GM21529 (cell line): Measurements from ENCODE around the gene RECK.
"Not testable (repeated sequence)": the region's sequence is repeated elsewhere in the genome, so short reads cannot be mapped to it uniquely, and the experiment has no call there.

ENCODE experiments used
- ATAC-seq: cut with Tn5 transposase; IDR thresholded peaks from one replicate; pipeline ENCODE4 v1.9.1; 2021; ENCODE audit not compliant: unreplicated experiment

Gene RECK

GRCh38 chr9:36063804-36064447 lies 27.2 kb downstream of the RECK start:
- no peak for ATAC-seq

GRCh38 chr9:36064448-36065037 lies 27.8 kb downstream of the RECK start:
- no peak for ATAC-seq

GRCh38 chr9:36074055-36074454 lies 37.3 kb downstream of the RECK start:
- no peak for ATAC-seq

- no peak for ATAC-seq
Observed at GRCh38 chr9:36074870-36075532, 38.3 kb downstream of the RECK start.

- ATAC-seq, result no peak
Observed at GRCh38 chr9:36078051-36078450, 41.3 kb downstream of the RECK start.

- no peak for ATAC-seq
Observed at GRCh38 chr9:36080519-36080918, 43.8 kb downstream of the RECK start.

- no peak for ATAC-seq
Observed at GRCh38 chr9:36082931-36083330, 46.2 kb downstream of the RECK start.

GRCh38 chr9:36086442-36086841 lies 49.7 kb downstream of the RECK start:
- ATAC-seq, result no peak

- ATAC-seq, result not testable (repeated sequence)
Observed at GRCh38 chr9:36087054-36087453, 50.3 kb downstream of the RECK start.

- no peak for ATAC-seq
Observed at GRCh38 chr9:36088020-36088419, 51.3 kb downstream of the RECK start.

GRCh38 chr9:36091026-36091953 lies 54.6 kb downstream of the RECK start:
- no peak for ATAC-seq

- no peak for ATAC-seq
Observed at GRCh38 chr9:36092014-36092413, 55.3 kb downstream of the RECK start.

- ATAC-seq, result peak; percentile 94
Observed at GRCh38 chr9:36092509-36093215, 55.9 kb downstream of the RECK start.

GRCh38 chr9:36093384-36093783 lies 56.7 kb downstream of the RECK start:
- ATAC-seq, result no peak

- ATAC-seq, result no peak
Observed at GRCh38 chr9:36099718-36100117, 63.0 kb downstream of the RECK start.

GRCh38 chr9:36100532-36100931 lies 63.8 kb downstream of the RECK start:
- no peak for ATAC-seq

GRCh38 chr9:36101916-36102741 lies 65.4 kb downstream of the RECK start:
- no peak for ATAC-seq

GRCh38 chr9:36102742-36103495 lies 66.2 kb downstream of the RECK start:
- no peak for ATAC-seq

- no peak for ATAC-seq
Observed at GRCh38 chr9:36109071-36109470, 72.4 kb downstream of the RECK start.
